DND-41 (cell line): ENCODE data around the gene UCK2.
A peak's percentile ranks its signal among the peaks of the same experiment; 100 is the strongest.

Experiments
- ATAC-seq: fragments of 200-7000 bp; cut with Tn5 transposase; 3 replicates; pipeline ENCODE4 v1.9.1; 2021; ENCODE audit warnings: low read depth; ENCODE audit not compliant: insufficient read depth
- DNase-seq: peaks from one replicate; pipeline ENCODE4 v3.0.0-alpha.2; 2020
- H2AFZ ChIP-seq: 2 replicates; pipeline ENCODE4 v1.6.0; 2012; ENCODE audit warnings: low read depth, low read length
- H3K27ac ChIP-seq: 2 replicates; pipeline ENCODE4 v1.5.1; 2012; ENCODE audit warnings: low read length, inconsistent platforms
- H3K27me3 ChIP-seq: fragments of 200-600 bp; sonication (generic); 2 replicates; pipeline ENCODE4 v1.6.0; 2012; ENCODE audit warnings: low read length, mild to moderate bottlenecking, inconsistent platforms; ENCODE audit not compliant: insufficient read depth, poor library complexity
- H3K36me3 ChIP-seq: 2 replicates; pipeline ENCODE4 v1.5.1; 2012; ENCODE audit warnings: low read length, inconsistent platforms; ENCODE audit not compliant: insufficient read depth
- H3K4me1 ChIP-seq: 2 replicates; pipeline ENCODE4 v1.5.1; 2012; ENCODE audit warnings: mild to moderate bottlenecking, low read length; ENCODE audit not compliant: insufficient read depth
- H3K4me2 ChIP-seq: 2 replicates; pipeline ENCODE4 v1.6.0; 2012; ENCODE audit warnings: mild to moderate bottlenecking, moderate library complexity, low read length, inconsistent platforms; ENCODE audit not compliant: insufficient read depth
- H3K4me3 ChIP-seq, 2 experiments: fragments of 200-600 bp in 1 of 2; shearing (Covaris generic) in 1 of 2; 2 replicates each; pipeline ENCODE4 v1.5.1; 2012 to 2016; ENCODE audit warnings: inconsistent platforms in 2 of 2, low read length in 2 of 2, mild to moderate bottlenecking in 2 of 2, low read depth in 1 of 2, moderate library complexity in 1 of 2
- H3K79me2 ChIP-seq: 2 replicates; pipeline ENCODE4 v1.6.0; 2012; ENCODE audit warnings: low read length, inconsistent platforms; ENCODE audit not compliant: insufficient read depth
- H3K9ac ChIP-seq: 2 replicates; pipeline ENCODE4 v1.6.0; 2012; ENCODE audit warnings: low read depth, mild to moderate bottlenecking, inconsistent platforms, low read length, moderate library complexity
- H3K9me3 ChIP-seq: 2 replicates; pipeline ENCODE4 v1.5.1; 2012; ENCODE audit warnings: low read length, moderate library complexity, mild to moderate bottlenecking, inconsistent platforms; ENCODE audit not compliant: insufficient read depth, severe bottlenecking
- H4K20me1 ChIP-seq: 2 replicates; pipeline ENCODE4 v1.6.0; 2012; ENCODE audit warnings: low read length; ENCODE audit not compliant: insufficient read depth
- EZH2 ChIP-seq: IDR thresholded peaks from 3 replicates; pipeline ENCODE4 v1.6.1; 2012; ENCODE audit warnings: borderline replicate concordance, low read depth, mild to moderate bottlenecking, moderate library complexity, low read length, inconsistent platforms; ENCODE audit not compliant: severe bottlenecking
- TF ChIP-seq, protein P1 (sequence below): IDR thresholded peaks from 2 replicates; pipeline ENCODE4 v1.5.1; 2012; ENCODE audit warnings: borderline replicate concordance, low read length, moderate library complexity, mild to moderate bottlenecking; ENCODE audit not compliant: poor library complexity, severe bottlenecking; ENCODE audit errors: extremely low read depth

Gene UCK2

DNA sequence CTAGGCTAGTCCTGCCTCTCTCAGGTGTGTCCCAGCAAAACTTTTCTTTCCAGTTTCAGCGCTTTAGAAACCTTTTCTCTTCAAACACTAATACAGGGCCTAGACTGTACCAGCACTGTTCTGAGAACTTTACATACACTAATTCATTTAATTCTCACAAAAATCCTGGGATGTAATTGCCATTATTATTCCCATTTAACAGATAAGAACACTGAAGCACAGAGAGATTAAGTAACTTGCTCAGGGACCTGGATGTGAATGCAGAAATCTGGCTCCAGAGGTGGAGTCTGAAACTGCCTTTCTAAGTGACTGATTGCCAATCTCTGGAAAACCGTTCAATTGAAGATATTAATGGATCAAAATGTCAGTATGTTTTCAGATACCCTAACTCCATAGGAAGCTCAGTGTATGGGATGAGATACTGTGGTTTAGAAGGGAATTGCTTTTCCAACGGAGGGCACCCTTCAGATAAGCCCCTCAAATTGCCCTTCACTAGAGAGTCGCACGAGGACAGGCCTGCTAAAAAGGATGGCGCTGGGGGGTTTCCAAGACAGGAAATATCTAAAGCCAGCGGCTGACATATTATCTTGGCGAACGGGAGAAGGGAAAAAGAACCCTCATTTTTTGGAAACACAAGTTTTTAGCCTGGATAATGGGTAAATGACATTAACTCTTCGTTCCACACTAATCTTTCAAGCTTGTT is 698 bp upstream of the UCK2 start:
- H2AFZ ChIP-seq: 0 out of 2 replicates have a peak overlapping the region, but pooled peaks have one; percentile 5
- peaks cover 19% of the 10 kb centered on the region; the same call in 1 of the 2 replicates for H4K20me1 ChIP-seq
- no peaks in the 10 kb centered on the region for H3K27me3 ChIP-seq
- peak overlapping the region; percentile 98 for H3K9ac ChIP-seq
- DNase-seq (no peak), ATAC-seq (no peak)
- H3K4me2 ChIP-seq: peak overlapping the region; percentile 86
- peak overlapping the region in 1 of 2 experiments; percentile 91; a peak in 2 of 4 replicates for H3K4me3 ChIP-seq
- H3K9me3 ChIP-seq: no peaks in the 10 kb centered on the region
- peaks cover 44% of the 10 kb centered on the region for H3K79me2 ChIP-seq
- H3K36me3 ChIP-seq: peaks cover 19% of the 10 kb centered on the region
- no peak overlapping the region for H3K27ac ChIP-seq
- TF ChIP-seq, protein P1, sequence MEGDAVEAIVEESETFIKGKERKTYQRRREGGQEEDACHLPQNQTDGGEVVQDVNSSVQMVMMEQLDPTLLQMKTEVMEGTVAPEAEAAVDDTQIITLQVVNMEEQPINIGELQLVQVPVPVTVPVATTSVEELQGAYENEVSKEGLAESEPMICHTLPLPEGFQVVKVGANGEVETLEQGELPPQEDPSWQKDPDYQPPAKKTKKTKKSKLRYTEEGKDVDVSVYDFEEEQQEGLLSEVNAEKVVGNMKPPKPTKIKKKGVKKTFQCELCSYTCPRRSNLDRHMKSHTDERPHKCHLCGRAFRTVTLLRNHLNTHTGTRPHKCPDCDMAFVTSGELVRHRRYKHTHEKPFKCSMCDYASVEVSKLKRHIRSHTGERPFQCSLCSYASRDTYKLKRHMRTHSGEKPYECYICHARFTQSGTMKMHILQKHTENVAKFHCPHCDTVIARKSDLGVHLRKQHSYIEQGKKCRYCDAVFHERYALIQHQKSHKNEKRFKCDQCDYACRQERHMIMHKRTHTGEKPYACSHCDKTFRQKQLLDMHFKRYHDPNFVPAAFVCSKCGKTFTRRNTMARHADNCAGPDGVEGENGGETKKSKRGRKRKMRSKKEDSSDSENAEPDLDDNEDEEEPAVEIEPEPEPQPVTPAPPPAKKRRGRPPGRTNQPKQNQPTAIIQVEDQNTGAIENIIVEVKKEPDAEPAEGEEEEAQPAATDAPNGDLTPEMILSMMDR: no peak
- no peak for TF ChIP-seq EZH2
- peaks cover 35% of the 10 kb centered on the region for H3K4me1 ChIP-seq

DNA sequence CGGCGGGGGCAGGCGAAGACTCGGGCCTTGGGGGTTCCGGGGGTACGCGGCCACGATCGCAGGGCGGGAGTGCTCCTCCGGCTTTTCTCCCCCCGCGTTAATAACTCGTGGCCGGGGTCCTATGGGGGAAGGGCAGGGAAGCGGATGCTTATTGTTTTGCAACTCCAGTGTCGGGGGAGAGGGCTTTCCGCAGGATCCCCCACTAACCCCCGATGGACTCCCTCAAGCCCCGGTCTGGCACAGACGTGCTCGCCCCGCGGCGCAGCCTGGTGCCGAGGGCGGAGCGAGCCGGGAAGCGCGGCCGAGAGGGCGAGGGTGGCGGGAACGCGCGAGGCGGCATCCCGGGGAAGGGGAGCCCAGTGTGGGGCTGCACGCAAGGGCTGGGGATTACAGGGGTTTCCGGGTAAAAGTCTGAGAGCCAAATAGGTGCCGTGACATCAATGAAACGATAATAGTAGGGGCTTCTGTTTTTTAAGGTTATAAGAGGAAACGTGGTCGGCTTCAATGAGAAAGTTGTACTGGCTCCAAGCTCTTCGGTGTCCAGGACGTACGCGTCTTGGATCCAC is 772 bp downstream of the UCK2 start:
- H2AFZ ChIP-seq: peak overlapping the region; percentile 70
- no peaks in the 10 kb centered on the region for H3K9me3 ChIP-seq
- H3K27me3 ChIP-seq: no peaks in the 10 kb centered on the region
- TF ChIP-seq, protein P1: no peak
- no peak for TF ChIP-seq EZH2
- peaks cover 50% of the 10 kb centered on the region for H3K4me1 ChIP-seq
- peak overlapping the region; percentile 98 for H3K27ac ChIP-seq
- DNase-seq: peak; percentile 64
- peak overlapping the region; percentile 98 for H3K9ac ChIP-seq
- H4K20me1 ChIP-seq: peaks cover 32% of the 10 kb centered on the region
- H3K36me3 ChIP-seq: peaks cover 24% of the 10 kb centered on the region
- peaks cover 59% of the 10 kb centered on the region for H3K79me2 ChIP-seq
- peak; percentile 48 for ATAC-seq
- peak overlapping the region; percentile 86 for H3K4me2 ChIP-seq
- peak overlapping the region; percentile 91 to 92 for H3K4me3 ChIP-seq

DNA sequence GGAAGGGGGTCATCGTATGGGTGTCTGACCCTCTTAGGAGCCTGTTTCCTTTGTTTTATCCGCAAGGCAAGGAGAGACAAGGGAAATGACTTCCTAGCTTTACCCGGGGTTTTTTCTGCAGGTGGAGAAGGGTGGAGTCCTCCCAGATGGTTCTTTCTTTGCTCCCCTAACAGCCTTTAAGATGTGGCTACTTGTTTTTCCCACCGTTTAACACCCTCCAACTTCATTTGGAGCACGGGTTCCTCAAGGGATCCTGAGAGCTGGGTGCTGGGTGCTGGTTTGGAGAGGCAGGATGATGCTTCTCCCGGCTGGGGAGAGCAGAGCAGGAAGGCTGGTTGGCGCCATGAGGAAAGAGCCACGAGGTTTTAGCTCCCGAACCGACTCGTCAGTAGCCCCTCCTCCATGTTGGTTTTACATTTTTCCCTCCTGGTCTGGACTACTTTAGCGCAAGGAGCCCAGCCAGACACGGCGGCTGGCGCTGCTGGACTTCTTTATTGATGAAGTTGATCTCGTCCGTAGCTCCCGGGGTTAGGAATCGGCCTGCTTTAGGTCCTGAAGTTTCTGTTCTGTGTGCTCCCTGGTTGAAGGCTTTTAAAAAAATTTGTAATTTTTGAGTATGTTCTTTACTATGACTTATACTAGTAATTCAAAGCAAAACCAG is 1.4 kb downstream of the UCK2 start:
- Histone ChIP-seq H4K20me1 (peaks cover 37% of the 10 kb centered on the region), H3K36me3 (peaks cover 26% of the 10 kb centered on the region), H3K79me2 (peaks cover 65% of the 10 kb centered on the region), H3K27ac (peak overlapping the region; percentile 98), H3K9ac (peak overlapping the region; percentile 98), H3K9me3 (no peaks in the 10 kb centered on the region), H3K4me3 (peak overlapping the region; percentile 91 to 92), H3K27me3 (no peaks in the 10 kb centered on the region), H3K4me2 (peak overlapping the region; percentile 86), H3K4me1 (peaks cover 56% of the 10 kb centered on the region), H2AFZ (peak overlapping the region; percentile 70)
- ATAC-seq (peak; percentile 43), DNase-seq (peak; percentile 68)
- TF ChIP-seq EZH2: no peak

DNA sequence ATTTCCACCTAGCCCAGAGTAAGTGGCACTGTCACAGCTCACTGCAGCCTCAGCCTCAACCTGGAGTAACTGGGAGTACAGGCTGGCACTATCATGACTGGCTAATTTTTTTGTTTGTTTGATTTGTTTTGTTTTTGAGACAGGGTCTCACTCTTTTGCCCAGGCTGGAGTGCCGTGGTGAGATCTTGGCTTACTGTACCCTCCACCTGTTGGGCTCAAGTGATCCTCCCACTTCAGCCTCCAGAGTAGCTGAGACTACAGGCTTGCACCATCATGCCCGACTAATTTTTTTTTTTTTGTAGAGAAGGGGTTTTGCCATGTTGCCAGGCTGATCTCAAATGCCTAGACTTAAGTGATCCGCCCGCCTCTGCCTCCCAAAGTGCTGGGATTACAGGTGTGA is 2.5 kb downstream of the UCK2 start:
- H3K9me3 ChIP-seq: no peaks in the 10 kb centered on the region
- peak overlapping the region; percentile 98 for H3K27ac ChIP-seq
- no peak for ATAC-seq
- peaks cover 26% of the 10 kb centered on the region for H3K36me3 ChIP-seq
- peaks cover 67% of the 10 kb centered on the region for H3K4me1 ChIP-seq
- peaks cover 47% of the 10 kb centered on the region for H4K20me1 ChIP-seq
- H3K4me2 ChIP-seq: peak overlapping the region; percentile 86
- H3K9ac ChIP-seq: peak overlapping the region; percentile 98
- H2AFZ ChIP-seq: no peak overlapping the region
- H3K27me3 ChIP-seq: no peaks in the 10 kb centered on the region
- peaks cover 76% of the 10 kb centered on the region for H3K79me2 ChIP-seq
- TF ChIP-seq, protein P1: no peak
- TF ChIP-seq EZH2: no peak
- peak overlapping the region; percentile 91 to 92; a peak in 3 of 4 replicates for H3K4me3 ChIP-seq
- DNase-seq: no peak
